SK-N-SH (cell line): Measurements from ENCODE around the gene AMIGO2. TPM values are rescaled to one million over a fixed set of nuclear protein-coding genes. Genes with fewer than 3 reads are reported as not detected.

Experiments used
- CTCF ChIA-PET: fragments of 300-600, 350-600 bp; formaldehyde crosslinking; extraction: SDS; loops from one replicate; lab custom pipeline; 2021; lab: Yijun Ruan, JAX
- POLR2A ChIA-PET: fragments of 350-600 bp; sonication (Branson Sonifier 250); formaldehyde crosslinking; extraction: SDS; loops from one replicate; lab custom pipeline; 2020; ENCODE audit warnings: antibody characterized with exemption, inconsistent platforms; lab: Yijun Ruan, JAX
- DNase-seq: peaks from one replicate; pipeline ENCODE4 v3.0.0; 2012
- H2AFZ ChIP-seq: fragments of 200-600 bp; sonication (generic); 2 replicates; pipeline ENCODE4 v1.8.1; 2016; ENCODE audit warnings: antibody characterized with exemption, mild to moderate bottlenecking, low read depth
- H3F3A ChIP-seq: fragments of 200-600 bp; sonication (generic); replicated peaks from 2 replicates; pipeline ENCODE3; 2016; ENCODE audit warnings: antibody characterized with exemption, mild to moderate bottlenecking; ENCODE audit not compliant: insufficient read depth
- H3K27ac ChIP-seq, 2 experiments: fragments of 200-500 bp in 1 of 2; fragments of 200-600 bp in 1 of 2; sonication (Bioruptor generic) in 1 of 2; sonication (generic), shearing (Covaris generic) in 1 of 2; 2 replicates each; pipeline versions ENCODE4 v1.5.1 to v1.6.1; 2014 to 2016; ENCODE audit warnings: low read depth in 2 of 2, inconsistent platforms in 1 of 2, low read length in 1 of 2, mild to moderate bottlenecking in 1 of 2, mixed read lengths in 1 of 2
- H3K27me3 ChIP-seq: fragments of 200-600 bp; sonication (generic), shearing (Covaris generic); 2 replicates; pipeline ENCODE4 v1.6.1; 2016; ENCODE audit warnings: mixed run types; ENCODE audit not compliant: insufficient read depth
- H3K36me3 ChIP-seq, 2 experiments: fragments of 200-500 bp in 1 of 2; fragments of 200-600 bp in 1 of 2; sonication (Bioruptor generic) in 1 of 2; sonication (generic) in 1 of 2; replicated peaks in 1 of 2; 2 replicates each; pipeline versions ENCODE3 to v1.5.1; 2014 to 2016; ENCODE audit warnings: low read length in 1 of 2, mild to moderate bottlenecking in 1 of 2; ENCODE audit not compliant: insufficient read depth in 2 of 2, control insufficient read depth in 1 of 2
- H3K4me1 ChIP-seq, 2 experiments: fragments of 200-500 bp in 1 of 2; fragments of 200-600 bp in 1 of 2; sonication (Bioruptor generic) in 1 of 2; sonication (generic), shearing (Covaris generic) in 1 of 2; 2 replicates each; pipeline versions ENCODE4 v1.5.1 to v1.6.1; 2014 to 2016; ENCODE audit warnings: low read depth in 1 of 2, low read length in 1 of 2, mixed run types in 1 of 2; ENCODE audit not compliant: insufficient read depth in 2 of 2, control insufficient read depth in 1 of 2
- H3K4me2 ChIP-seq: fragments of 200-600 bp; sonication (generic), shearing (Covaris generic); 2 replicates; pipeline ENCODE4 v1.6.1; 2017; ENCODE audit warnings: mixed run types
- H3K4me3 ChIP-seq, 2 experiments: fragments of 200-500 bp in 1 of 2; fragments of 200-600 bp in 1 of 2; sonication (Bioruptor generic) in 1 of 2; sonication (generic), shearing (Covaris generic) in 1 of 2; 2 replicates each; pipeline versions ENCODE4 v1.5.1 to v1.8.1; 2014 to 2016; ENCODE audit warnings: low read depth in 2 of 2, inconsistent platforms in 1 of 2, low read length in 1 of 2, mild to moderate bottlenecking in 1 of 2, mixed read lengths in 1 of 2, moderate library complexity in 1 of 2
- H3K79me2 ChIP-seq: fragments of 200-600 bp; sonication (generic); 2 replicates; pipeline ENCODE4 v1.8.1; 2017; ENCODE audit warnings: mild to moderate bottlenecking; ENCODE audit not compliant: insufficient read depth
- H3K9ac ChIP-seq: fragments of 200-600 bp; sonication (generic); 2 replicates; pipeline ENCODE4 v1.6.1; 2017; ENCODE audit warnings: mixed run types
- H3K9me2 ChIP-seq: fragments of 200-600 bp; sonication (generic); 2 replicates; pipeline ENCODE4 v1.6.1; 2017; ENCODE audit warnings: mixed run types
- H3K9me3 ChIP-seq: fragments of 200-600 bp; sonication (generic); 2 replicates; pipeline ENCODE4 v1.6.1; 2017; ENCODE audit warnings: mixed run types, mild to moderate bottlenecking, moderate library complexity
- H4K20me1 ChIP-seq: fragments of 200-600 bp; sonication (generic); 2 replicates; pipeline ENCODE4 v1.6.1; 2017; ENCODE audit warnings: mild to moderate bottlenecking, mixed run types; ENCODE audit not compliant: insufficient read depth
- EP300 ChIP-seq, 2 experiments: IDR thresholded peaks; 2 replicates each; pipeline versions ENCODE4 v1.4.0 to v1.6.1; 2012; ENCODE audit warnings: borderline replicate concordance in 1 of 2, low read depth in 1 of 2, low read length in 1 of 2
- FOSL2 ChIP-seq: IDR thresholded peaks from 2 replicates; pipeline ENCODE4 v1.4.0; 2012; ENCODE audit warnings: low read depth, mild to moderate bottlenecking, moderate library complexity, borderline replicate concordance
- FOXJ3 ChIP-seq: sonication (generic); formaldehyde crosslinking; IDR thresholded peaks from 2 replicates; pipeline ENCODE4 v1.5.1; 2020; ENCODE audit warnings: mild to moderate bottlenecking, missing genetic modification reagents
- FOXM1 ChIP-seq: IDR thresholded peaks from 2 replicates; pipeline ENCODE4 v1.4.0; 2012; ENCODE audit warnings: low read depth, mild to moderate bottlenecking
- GATA2 ChIP-seq: sonication (generic); formaldehyde crosslinking; IDR thresholded peaks from 2 replicates; pipeline ENCODE4 v1.5.0; 2020; ENCODE audit warnings: mild to moderate bottlenecking, missing genetic modification reagents
- JUND ChIP-seq: IDR thresholded peaks from 2 replicates; pipeline ENCODE4 v1.4.0; 2012
- MEF2A ChIP-seq: IDR thresholded peaks from 2 replicates; pipeline ENCODE4 v1.4.0; 2012; ENCODE audit warnings: low read depth, borderline replicate concordance
- MXI1 ChIP-seq: IDR thresholded peaks from 2 replicates; pipeline ENCODE4 v1.6.1; 2012; ENCODE audit warnings: mild to moderate bottlenecking, low read depth, low read length, improper control_type of control experiment
- RCOR1 ChIP-seq: fragments of 150-350 bp; IDR thresholded peaks from 2 replicates; pipeline ENCODE4 v1.6.1; 2017; ENCODE audit warnings: antibody characterized with exemption, low read length
- RFX5 ChIP-seq: IDR thresholded peaks from 2 replicates; pipeline ENCODE4 v1.6.1; 2012; ENCODE audit warnings: mild to moderate bottlenecking, improper control_type of control experiment, low read length
- RXRA ChIP-seq: IDR thresholded peaks from 2 replicates; pipeline ENCODE4 v1.4.0; 2012; ENCODE audit warnings: low read depth, mild to moderate bottlenecking, borderline replicate concordance
- SMC3 ChIP-seq: IDR thresholded peaks from 2 replicates; pipeline ENCODE4 v1.6.1; 2012; ENCODE audit warnings: low read depth, low read length, improper control_type of control experiment
- WGBS: methylation state at CpG from one replicate; pipeline ENCODE4 v1.1.6; 2017; ENCODE audit warnings: low lambda C conversion rate; 5-methylcytosine and 5-hydroxymethylcytosine counted together
- polyA plus RNA-seq, 3 experiments: library from polyadenylated mRNA; depleted of rRNA; stranded (reverse); fragments of >200 nt; gene quantifications; 2 replicates each; pipeline ENCODE4 v1.2.3, GENCODE V29; 2012
- TF ChIP-seq, protein P1 (sequence below): fragments of 150-350 bp; IDR thresholded peaks from 2 replicates; pipeline ENCODE4 v1.6.1; 2016; ENCODE audit warnings: mild to moderate bottlenecking, low read depth, low read length

AMIGO2 gene
- polyA plus RNA-seq, 1 of the 3 experiments (the other 2 are of a cell fraction) = 1.2 TPM

DNA sequence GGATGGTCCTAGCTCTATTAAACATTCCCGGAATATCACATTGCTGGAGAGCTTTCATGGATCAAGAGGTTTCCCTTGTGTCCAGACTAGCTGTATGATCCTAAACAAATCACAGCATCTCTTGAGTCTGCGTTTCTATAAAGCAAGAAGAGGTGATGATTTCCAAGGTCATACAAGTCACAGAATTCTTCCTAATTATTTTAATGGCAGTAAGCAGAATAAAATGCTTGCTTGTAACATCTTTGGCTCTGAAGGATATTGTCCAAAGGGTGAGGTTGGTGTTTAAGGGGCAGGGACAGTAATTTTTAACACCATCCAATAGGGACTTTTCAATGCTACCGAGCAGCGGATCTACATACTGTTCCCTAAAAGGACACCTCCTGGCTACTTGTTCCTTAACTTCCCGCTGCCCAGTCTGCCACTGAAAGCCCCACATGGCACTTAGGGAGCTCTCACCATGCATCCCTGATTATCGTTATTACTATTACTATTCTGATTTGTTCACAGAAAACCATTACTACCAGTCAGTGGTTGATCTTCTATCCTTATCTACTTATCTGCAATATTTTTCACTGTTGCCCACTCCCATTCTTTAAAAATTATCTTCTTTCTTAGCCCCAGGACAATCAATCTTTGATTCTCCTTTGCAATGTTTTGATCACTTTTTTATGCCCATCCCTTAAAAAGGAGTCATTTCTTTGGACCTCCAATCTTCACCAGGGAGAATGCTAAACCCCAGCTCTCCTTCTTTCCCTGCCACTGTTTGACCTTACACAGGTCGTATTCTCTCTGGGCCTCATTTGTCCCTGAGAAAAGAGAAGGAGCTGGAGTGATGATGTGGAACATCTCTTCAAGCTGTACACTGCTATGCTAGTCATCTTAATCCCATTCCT is 4.3 kb downstream of the AMIGO2 start:
- Histone ChIP-seq H3K9ac (no peak overlapping the region), H3K36me3 (no peaks in the 10 kb centered on the region), H3K79me2 (peaks cover 10% of the 10 kb centered on the region; the same call in 1 of the 2 replicates), H3K27ac (no peak overlapping the region), H3K4me2 (no peak overlapping the region), H2AFZ (no peak overlapping the region), H3K9me2 (no peaks in the 10 kb centered on the region)
- 20% methylated on average over 7 of the region's 7 CpGs for WGBS
- POLR2A ChIA-PET = no interaction called here
- DNase-seq = no peak
- TF ChIP-seq SMC3 = no peak
- TF ChIP-seq, protein P1, sequence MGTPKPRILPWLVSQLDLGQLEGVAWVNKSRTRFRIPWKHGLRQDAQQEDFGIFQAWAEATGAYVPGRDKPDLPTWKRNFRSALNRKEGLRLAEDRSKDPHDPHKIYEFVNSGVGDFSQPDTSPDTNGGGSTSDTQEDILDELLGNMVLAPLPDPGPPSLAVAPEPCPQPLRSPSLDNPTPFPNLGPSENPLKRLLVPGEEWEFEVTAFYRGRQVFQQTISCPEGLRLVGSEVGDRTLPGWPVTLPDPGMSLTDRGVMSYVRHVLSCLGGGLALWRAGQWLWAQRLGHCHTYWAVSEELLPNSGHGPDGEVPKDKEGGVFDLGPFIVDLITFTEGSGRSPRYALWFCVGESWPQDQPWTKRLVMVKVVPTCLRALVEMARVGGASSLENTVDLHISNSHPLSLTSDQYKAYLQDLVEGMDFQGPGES = no peak
- TF ChIP-seq MXI1 = no peak
- TF ChIP-seq, all 33 proteins: peak for 0
- H3F3A ChIP-seq = no peaks in the 10 kb centered on the region
- H3K4me1 ChIP-seq = no peaks in the 10 kb centered on the region; a peak in 2 of 4 replicates
- H4K20me1 ChIP-seq = no peaks in the 10 kb centered on the region
- CTCF ChIA-PET = interaction anchor here (0.7 kb wide), 1 partner anchor 488 kb away, joined by 3 read pairs; no protein-coding TSS in a partner anchor
- peaks cover 18% of the 10 kb centered on the region for H3K27me3 ChIP-seq
- H3K4me3 ChIP-seq = no peak overlapping the region
- H3K9me3 ChIP-seq = no peaks in the 10 kb centered on the region

DNA sequence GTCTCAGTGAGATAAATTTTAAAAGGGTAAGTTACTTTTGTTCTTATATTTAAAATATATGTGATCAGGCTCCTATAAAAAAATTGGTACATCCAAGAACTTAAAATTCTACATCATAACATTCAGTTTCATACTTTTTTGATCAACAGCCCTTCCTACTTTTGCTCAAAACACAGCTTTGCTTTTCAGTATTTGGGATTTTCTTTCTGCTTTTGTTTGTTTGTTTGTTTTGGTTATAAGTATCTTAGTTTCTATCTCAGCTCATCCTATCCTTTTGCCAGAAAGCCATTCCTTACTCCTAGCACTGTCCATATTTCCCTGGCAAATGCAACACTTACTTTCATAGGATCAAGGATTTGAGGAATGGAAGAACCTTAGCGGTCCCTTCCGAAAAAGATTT is 5.0 kb downstream of the AMIGO2 start:
- no peak overlapping the region for H3K27ac ChIP-seq
- no peak overlapping the region for H2AFZ ChIP-seq
- H3K36me3 ChIP-seq = no peaks in the 10 kb centered on the region
- no peaks in the 10 kb centered on the region for H3K9me3 ChIP-seq
- H3K27me3 ChIP-seq = peaks cover 18% of the 10 kb centered on the region
- no peak overlapping the region for H3K4me3 ChIP-seq
- DNase-seq = no peak
- H4K20me1 ChIP-seq = no peaks in the 10 kb centered on the region
- ChIA-PET CTCF (no interaction called here), POLR2A (no interaction called here)
- H3K4me1 ChIP-seq = no peaks in the 10 kb centered on the region; a peak in 2 of 4 replicates
- no peak overlapping the region for H3K9ac ChIP-seq
- 69% methylated on average over 2 of the region's 2 CpGs for WGBS
- H3K4me2 ChIP-seq = no peak overlapping the region
- TF ChIP-seq RFX5 (no peak), FOSL2 (no peak), FOXJ3 (no peak), MEF2A (no peak), RXRA (no peak), FOXM1 (no peak), EP300 (IDR thresholded peaks at IDR 0.05; ENCODE audit: borderline replicate concordance in 1 of 2, low read depth in 1 of 2, low read length in 1 of 2) (no peak), GATA2 (no peak), RCOR1 (no peak), JUND (no peak)
- H3F3A ChIP-seq = no peaks in the 10 kb centered on the region
- H3K9me2 ChIP-seq = no peaks in the 10 kb centered on the region
- H3K79me2 ChIP-seq = peaks cover 10% of the 10 kb centered on the region; the same call in 1 of the 2 replicates
